ENCODE measurements around the gene MAU2. TPM values are rescaled to one million over a fixed set of nuclear protein-coding genes. Genes with fewer than 3 reads are reported as not detected.
A peak's percentile ranks its signal among the peaks of the same experiment; 100 is the strongest.

The MAU2 gene
- total RNA-seq, 1 donor from 2014 or later = 12.1 TPM

DNA sequence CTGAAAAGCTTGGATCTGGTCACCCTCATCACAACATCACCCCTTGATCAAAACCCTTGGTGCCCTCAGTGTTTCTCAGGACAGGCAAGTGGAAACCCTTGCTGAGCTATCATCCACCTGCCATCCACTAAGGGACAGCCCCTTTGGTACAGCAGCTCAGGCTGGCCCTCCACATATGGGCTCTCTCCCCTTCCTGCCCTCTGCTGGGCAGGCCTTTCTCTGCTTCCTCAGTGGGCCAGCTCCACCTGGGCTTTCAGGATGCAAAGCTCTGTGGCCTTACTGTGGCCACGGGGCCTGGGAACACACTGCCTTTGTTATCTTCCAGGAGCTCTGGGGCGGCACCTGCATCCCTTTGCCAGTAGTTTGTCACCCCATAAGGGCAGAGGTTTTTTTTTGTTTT lies 5.2 kb upstream of the MAU2 start:
- FAIRE-seq = no peak
- no peak overlapping the region for H3K4me3 ChIP-seq (ENCODE audit: low read depth, low read length)
- no peak for DNase-seq (ENCODE audit: low read depth)
- TF ChIP-seq, protein P1, sequence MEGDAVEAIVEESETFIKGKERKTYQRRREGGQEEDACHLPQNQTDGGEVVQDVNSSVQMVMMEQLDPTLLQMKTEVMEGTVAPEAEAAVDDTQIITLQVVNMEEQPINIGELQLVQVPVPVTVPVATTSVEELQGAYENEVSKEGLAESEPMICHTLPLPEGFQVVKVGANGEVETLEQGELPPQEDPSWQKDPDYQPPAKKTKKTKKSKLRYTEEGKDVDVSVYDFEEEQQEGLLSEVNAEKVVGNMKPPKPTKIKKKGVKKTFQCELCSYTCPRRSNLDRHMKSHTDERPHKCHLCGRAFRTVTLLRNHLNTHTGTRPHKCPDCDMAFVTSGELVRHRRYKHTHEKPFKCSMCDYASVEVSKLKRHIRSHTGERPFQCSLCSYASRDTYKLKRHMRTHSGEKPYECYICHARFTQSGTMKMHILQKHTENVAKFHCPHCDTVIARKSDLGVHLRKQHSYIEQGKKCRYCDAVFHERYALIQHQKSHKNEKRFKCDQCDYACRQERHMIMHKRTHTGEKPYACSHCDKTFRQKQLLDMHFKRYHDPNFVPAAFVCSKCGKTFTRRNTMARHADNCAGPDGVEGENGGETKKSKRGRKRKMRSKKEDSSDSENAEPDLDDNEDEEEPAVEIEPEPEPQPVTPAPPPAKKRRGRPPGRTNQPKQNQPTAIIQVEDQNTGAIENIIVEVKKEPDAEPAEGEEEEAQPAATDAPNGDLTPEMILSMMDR (IDR thresholded peaks at IDR 0.05; ENCODE audit: insufficient read depth, low read length, severe bottlenecking) = no peak
- peaks cover 3% of the 10 kb centered on the region for H3K36me3 ChIP-seq (ENCODE audit: control insufficient read depth, insufficient read depth, low read length)
- no peaks in the 10 kb centered on the region for H3K27me3 ChIP-seq (ENCODE audit: control insufficient read depth, insufficient read depth, low read length)

DNA sequence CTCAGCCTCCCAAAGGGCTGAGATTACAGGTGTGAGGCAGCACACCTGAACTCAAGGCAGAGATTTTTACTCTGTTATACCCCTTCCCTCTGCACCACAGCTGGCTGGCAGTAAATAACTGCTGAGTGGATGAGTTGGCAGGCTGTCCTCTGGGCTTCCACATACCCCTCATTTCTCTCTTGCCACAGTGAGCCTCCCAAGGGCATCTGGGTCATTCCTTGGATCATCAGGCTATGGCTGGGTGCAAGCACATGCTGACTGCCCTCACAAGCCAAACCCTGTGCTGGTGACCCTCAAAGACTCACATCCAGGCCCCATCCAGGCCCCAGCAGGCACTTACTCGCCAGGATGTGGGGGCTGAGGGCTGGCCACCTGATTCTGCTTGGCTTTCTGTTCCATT lies 4.5 kb upstream of the MAU2 start:
- TF ChIP-seq, protein P1 (IDR thresholded peaks at IDR 0.05; ENCODE audit: insufficient read depth, low read length, severe bottlenecking) = no peak
- H3K27me3 ChIP-seq (ENCODE audit: control insufficient read depth, insufficient read depth, low read length) = no peaks in the 10 kb centered on the region
- H3K36me3 ChIP-seq (ENCODE audit: control insufficient read depth, insufficient read depth, low read length) = peaks cover 3% of the 10 kb centered on the region
- DNase-seq (ENCODE audit: low read depth) (no peak), FAIRE-seq (no peak)
- no peak overlapping the region for H3K4me3 ChIP-seq (ENCODE audit: low read depth, low read length)

DNA sequence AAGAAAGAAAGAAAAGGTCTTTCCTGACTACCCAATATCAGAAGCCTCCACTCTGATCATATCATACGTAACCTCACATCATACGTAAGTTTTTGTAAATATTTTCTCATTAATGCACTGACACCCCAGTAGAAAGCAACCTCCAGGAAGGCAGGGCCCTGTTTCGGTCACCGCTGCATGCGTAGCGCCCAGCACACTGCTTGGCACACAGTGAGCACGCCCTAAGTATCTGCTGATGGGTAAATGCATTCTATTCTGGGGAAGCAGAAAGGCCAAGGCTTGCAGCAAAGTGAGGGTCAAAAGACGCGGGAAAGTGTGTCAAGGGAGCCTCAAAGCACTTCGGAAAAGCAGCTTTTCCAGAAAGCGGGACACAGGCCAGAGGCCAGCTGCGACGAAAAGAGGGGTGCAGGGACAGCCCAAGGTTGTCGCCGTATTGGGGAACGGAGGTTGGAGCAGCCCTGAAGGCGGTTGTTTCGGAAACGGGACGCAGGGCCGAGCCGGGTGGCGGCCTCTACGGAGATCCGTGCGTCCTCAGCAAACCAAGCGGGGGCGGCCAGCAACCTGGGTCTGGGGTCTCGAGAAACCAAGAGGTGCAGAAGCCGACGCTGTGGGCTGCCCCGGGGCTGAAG lies 783 bp upstream of the MAU2 start:
- FAIRE-seq (no peak), DNase-seq (ENCODE audit: low read depth) (no peak)
- TF ChIP-seq, protein P1 (IDR thresholded peaks at IDR 0.05; ENCODE audit: insufficient read depth, low read length, severe bottlenecking) = no peak
- Histone ChIP-seq H3K36me3 (ENCODE audit: control insufficient read depth, insufficient read depth, low read length) (peaks cover 6% of the 10 kb centered on the region), H3K27me3 (ENCODE audit: control insufficient read depth, insufficient read depth, low read length) (no peaks in the 10 kb centered on the region), H3K4me3 (ENCODE audit: low read depth, low read length) (peak overlapping the region; percentile 99)

DNA sequence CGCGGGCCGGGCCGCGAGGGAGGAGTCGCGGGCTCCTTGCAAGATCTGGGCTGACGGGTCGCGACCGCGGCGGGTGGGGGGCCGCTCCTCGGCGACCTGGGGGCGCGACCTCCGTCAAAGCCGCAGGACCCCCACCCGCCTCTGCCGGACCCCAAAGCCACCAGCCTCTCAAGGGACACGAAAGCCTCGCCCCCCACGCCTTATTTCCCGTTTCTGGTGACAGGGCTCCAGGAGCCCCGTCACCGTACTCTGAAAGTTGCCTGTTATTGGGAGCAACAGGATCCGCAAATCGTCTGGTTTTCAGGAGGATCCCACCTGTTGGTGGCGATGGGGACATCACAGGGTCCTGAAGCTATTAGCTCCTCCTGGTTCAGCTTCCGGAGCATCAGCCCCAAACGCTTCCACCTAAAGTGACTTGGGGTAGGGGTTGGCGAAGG lies 530 bp downstream of the MAU2 start:
- TF ChIP-seq, protein P1 (IDR thresholded peaks at IDR 0.05; ENCODE audit: insufficient read depth, low read length, severe bottlenecking) = no peak
- H3K4me3 ChIP-seq (ENCODE audit: low read depth, low read length) = peak overlapping the region; percentile 99
- peaks cover 4% of the 10 kb centered on the region for H3K36me3 ChIP-seq (ENCODE audit: control insufficient read depth, insufficient read depth, low read length)
- no peak for FAIRE-seq
- no peaks in the 10 kb centered on the region for H3K27me3 ChIP-seq (ENCODE audit: control insufficient read depth, insufficient read depth, low read length)
- DNase-seq (ENCODE audit: low read depth) = no peak

DNA sequence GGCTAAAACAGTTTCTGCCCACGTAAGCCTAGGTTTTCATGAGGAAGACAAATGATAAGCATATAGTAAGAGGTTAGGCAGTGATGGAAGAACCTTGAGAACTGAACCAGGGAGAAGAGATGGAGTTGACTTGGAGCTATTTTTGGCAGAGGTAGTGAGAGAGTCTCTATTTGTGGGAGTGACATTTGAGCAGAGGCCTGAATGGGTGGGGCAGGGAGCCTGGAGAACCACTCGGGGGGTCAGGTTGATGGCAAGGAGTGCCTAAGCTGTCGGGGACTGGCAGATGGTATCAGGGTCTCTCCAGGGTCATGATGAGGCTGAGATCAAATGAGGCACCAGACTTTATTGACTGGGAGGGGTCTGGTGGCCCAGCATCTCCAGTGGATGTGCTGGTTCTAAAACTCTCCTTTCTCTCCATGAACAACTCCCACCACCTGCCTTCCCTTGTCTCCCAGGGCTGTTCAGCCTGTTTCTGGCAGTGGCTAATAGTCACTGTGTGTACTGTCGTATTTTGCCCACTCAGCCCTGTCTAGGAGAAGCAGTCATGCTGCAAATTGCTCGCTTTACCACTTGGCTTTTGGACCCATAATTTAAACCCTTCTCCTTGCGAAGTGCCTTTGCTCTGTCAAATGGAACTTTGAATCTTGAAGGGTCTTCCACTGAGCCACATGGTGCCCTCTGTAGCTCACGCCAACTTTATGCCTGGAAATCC lies 3.6 kb downstream of the MAU2 start:
- H3K27me3 ChIP-seq (ENCODE audit: control insufficient read depth, insufficient read depth, low read length) = no peaks in the 10 kb centered on the region
- peaks cover 11% of the 10 kb centered on the region for H3K36me3 ChIP-seq (ENCODE audit: control insufficient read depth, insufficient read depth, low read length)
- H3K4me3 ChIP-seq (ENCODE audit: low read depth, low read length) = no peak overlapping the region
- no peak for FAIRE-seq
- TF ChIP-seq, protein P1 (IDR thresholded peaks at IDR 0.05; ENCODE audit: insufficient read depth, low read length, severe bottlenecking) = no peak
- DNase-seq (ENCODE audit: low read depth) = no peak

All from bronchial epithelial cell (primary cell).